CD4-positive, alpha-beta T cell treated with Interleukin-12 subunit alpha and Interleukin-12 subunit beta, for 1 hour (primary cell): ENCODE results near the gene TEX2.

ENCODE experiments used
- DNase-seq: peaks from one replicate; pipeline ENCODE4 v3.0.0-alpha.2; 2020

The TEX2 gene

GRCh38 chr17:64263000-64263766 lies at the start of gene TEX2:
TSS of gene TEX2 (minus strand) at chr17:64263260. CDS start at chr17:64214217, 49,043 bp downstream.
- DNase-seq = peak; percentile 89

GRCh38 chr17:64309710-64310109 lies 46.6 kb upstream of the TEX2 start:
- no peak for DNase-seq

- no peak for DNase-seq
Measured at GRCh38 chr17:64309021-64309420, 46.0 kb upstream of the TEX2 start.

GRCh38 chr17:64306850-64307463 lies 43.9 kb upstream of the TEX2 start:
- peak; percentile 70 for DNase-seq

GRCh38 chr17:64304551-64304950 lies 41.5 kb upstream of the TEX2 start:
- DNase-seq = no peak

- DNase-seq = no peak
Measured at GRCh38 chr17:64300699-64300965, 37.6 kb upstream of the TEX2 start.

GRCh38 chr17:64297467-64298088 lies 34.5 kb upstream of the TEX2 start:
- DNase-seq = no peak

GRCh38 chr17:64296246-64296645 lies 33.2 kb upstream of the TEX2 start:
- no peak for DNase-seq

- no peak for DNase-seq
Measured at GRCh38 chr17:64295146-64295545, 32.1 kb upstream of the TEX2 start.

- no peak for DNase-seq
Measured at GRCh38 chr17:64291268-64291851, 28.3 kb upstream of the TEX2 start.

- DNase-seq = no peak
Measured at GRCh38 chr17:64289741-64290141, 26.7 kb upstream of the TEX2 start.

GRCh38 chr17:64282753-64283080 lies 19.7 kb upstream of the TEX2 start:
- DNase-seq = no peak

- DNase-seq = peak; percentile 61
Measured at GRCh38 chr17:64281962-64282752, 19.1 kb upstream of the TEX2 start.

- no peak for DNase-seq
Measured at GRCh38 chr17:64278614-64279013, 15.6 kb upstream of the TEX2 start.

GRCh38 chr17:64277831-64278562 lies 14.9 kb upstream of the TEX2 start:
- no peak for DNase-seq

GRCh38 chr17:64276961-64277505 lies 14.0 kb upstream of the TEX2 start:
- DNase-seq = no peak

- no peak for DNase-seq
Measured at GRCh38 chr17:64275016-64275415, 12.0 kb upstream of the TEX2 start.

- no peak for DNase-seq
Measured at GRCh38 chr17:64273006-64273405, 9.9 kb upstream of the TEX2 start.

- no peak for DNase-seq
Measured at GRCh38 chr17:64270885-64271284, 7.8 kb upstream of the TEX2 start.

GRCh38 chr17:64269687-64270649 lies 6.9 kb upstream of the TEX2 start:
- DNase-seq = no peak

- DNase-seq = no peak
Measured at GRCh38 chr17:64264891-64265290, 1.8 kb upstream of the TEX2 start.
